Neural progenitor cell (in vitro differentiated cells): ENCODE measurements around the gene PQBP1. TPM values are rescaled to one million over a fixed set of nuclear protein-coding genes. Genes with fewer than 3 reads are reported as not detected.

Experiments used
- DNase-seq: peaks from one replicate; pipeline ENCODE4 v3.0.0-alpha.2; 2016; ENCODE audit warnings: low spot score
- H2AFZ ChIP-seq: fragments of 200-600 bp; sonication (generic); replicated peaks from 2 replicates; pipeline ENCODE4 v1.6.1; 2016; ENCODE audit warnings: antibody characterized with exemption
- H3F3A ChIP-seq: fragments of 200-600 bp; sonication (generic); 2 replicates; pipeline ENCODE4 v1.6.1; 2016; ENCODE audit warnings: antibody characterized with exemption, low read depth
- H3K27ac ChIP-seq: fragments of 200-600 bp; sonication (generic); 2 replicates; pipeline ENCODE4 v1.5.1; 2016; ENCODE audit warnings: mild to moderate bottlenecking
- H3K27me3 ChIP-seq: fragments of 200-600 bp; sonication (generic); 2 replicates; pipeline ENCODE4 v1.6.1; 2016; ENCODE audit warnings: mild to moderate bottlenecking, moderate library complexity
- H3K36me3 ChIP-seq: fragments of 200-600 bp; sonication (generic); 2 replicates; pipeline ENCODE4 v1.5.1; 2016
- H3K4me1 ChIP-seq: fragments of 200-600 bp; sonication (generic); 2 replicates; pipeline ENCODE4 v1.6.1; 2016; ENCODE audit warnings: mixed run types
- H3K4me2 ChIP-seq: fragments of 200-600 bp; sonication (generic); 2 replicates; pipeline ENCODE4 v1.6.1; 2016
- H3K4me3 ChIP-seq: fragments of 200-600 bp; sonication (generic); 2 replicates; pipeline ENCODE4 v1.5.1; 2016
- H3K79me2 ChIP-seq: fragments of 200-600 bp; sonication (generic); 2 replicates; pipeline ENCODE4 v1.6.1; 2016; ENCODE audit warnings: low read depth
- H3K9ac ChIP-seq: fragments of 200-600 bp; sonication (generic); 2 replicates; pipeline ENCODE4 v1.6.1; 2016
- H3K9me3 ChIP-seq: fragments of 200-600 bp; sonication (generic); 2 replicates; pipeline ENCODE4 v1.5.1; 2016; ENCODE audit warnings: low read depth
- H4K20me1 ChIP-seq: fragments of 200-600 bp; sonication (generic); 2 replicates; pipeline ENCODE4 v1.6.1; 2016; ENCODE audit warnings: low read depth
- H3K27ac Mint-ChIP-seq: 3 replicates; pipeline ENCODE4 v1.8.0; 2021; ENCODE audit warnings: mixed read lengths
- H3K27me3 Mint-ChIP-seq: 2 replicates; pipeline ENCODE4 v1.8.0; 2022; ENCODE audit warnings: low read depth, mild to moderate bottlenecking, inconsistent platforms, moderate library complexity, mixed read lengths; ENCODE audit not compliant: insufficient read depth
- H3K36me3 Mint-ChIP-seq: 3 replicates; pipeline ENCODE4 v1.8.0; 2021; ENCODE audit warnings: mixed read lengths
- H3K4me1 Mint-ChIP-seq: 3 replicates; pipeline ENCODE4 v1.8.0; 2021; ENCODE audit warnings: mixed read lengths
- H3K4me3 Mint-ChIP-seq: 3 replicates; pipeline ENCODE4 v1.8.0; 2021; ENCODE audit warnings: mild to moderate bottlenecking, moderate library complexity, mixed read lengths
- H3K9me3 Mint-ChIP-seq: 3 replicates; pipeline ENCODE4 v1.8.0; 2020; ENCODE audit warnings: mixed read lengths
- CTCF ChIP-seq: fragments of 200-600 bp; sonication (generic); IDR thresholded peaks from 2 replicates; pipeline ENCODE4 v1.5.1; 2017; ENCODE audit warnings: antibody characterized with exemption, mild to moderate bottlenecking
- EZH2 ChIP-seq: fragments of 200-600 bp; sonication (generic); IDR thresholded peaks from 2 replicates; pipeline ENCODE4 v1.6.1; 2017; ENCODE audit warnings: antibody characterized with exemption, mild to moderate bottlenecking, moderate library complexity
- EZH2phosphoT487 ChIP-seq: fragments of 200-600 bp; sonication (generic); IDR thresholded peaks from 2 replicates; pipeline ENCODE4 v1.6.1; 2017; ENCODE audit warnings: antibody characterized with exemption
- total RNA-seq: library from RNA; depleted of rRNA; stranded (reverse); fragments of >200 nt; gene quantifications from 2 replicates; pipeline ENCODE4 v1.2.3, GENCODE V29; 2015; ENCODE audit warnings: low replicate concordance

Gene PQBP1
- total RNA-seq, 1 donor from 2014 or later, result 26.9 TPM

GRCh38 chrX:48890296-48890925, 7.3 kb upstream of the PQBP1 start:
- Histone ChIP-seq H3K4me1 (no peaks in the 10 kb centered on the region), H3K27me3 (no peaks in the 10 kb centered on the region), H3F3A (peaks cover 19% of the 10 kb centered on the region), H2AFZ (peak overlapping the region; percentile 70), H3K9me3 (no peaks in the 10 kb centered on the region), H3K36me3 (no peaks in the 10 kb centered on the region), H3K4me2 (peak overlapping the region; percentile 78), H3K4me3 (peak overlapping the region; percentile 67), H3K27ac (no peak overlapping the region), H4K20me1 (peaks cover 7% of the 10 kb centered on the region), H3K9ac (no peak overlapping the region), H3K79me2 (peaks cover 7% of the 10 kb centered on the region)
- peak; percentile 20 for DNase-seq
- peak overlapping the region; percentile 74 for H3K4me3 Mint-ChIP-seq
- no peak overlapping the region for H3K27ac Mint-ChIP-seq
- H3K27me3 Mint-ChIP-seq, result peaks cover 4% of the 10 kb centered on the region
- H3K36me3 Mint-ChIP-seq, result peaks cover 2% of the 10 kb centered on the region
- TF ChIP-seq EZH2 (no peak), CTCF (no peak), EZH2phosphoT487 (no peak)
- H3K9me3 Mint-ChIP-seq, result peaks cover 15% of the 10 kb centered on the region
- peaks cover 6% of the 10 kb centered on the region for H3K4me1 Mint-ChIP-seq

GRCh38 chrX:48890934-48891401, 6.8 kb upstream of the PQBP1 start:
- Mint-ChIP-seq H3K36me3 (peaks cover 3% of the 10 kb centered on the region), H3K27ac (no peak overlapping the region), H3K4me3 (peak overlapping the region; percentile 74), H3K9me3 (peaks cover 15% of the 10 kb centered on the region), H3K4me1 (peaks cover 7% of the 10 kb centered on the region), H3K27me3 (peaks cover 4% of the 10 kb centered on the region)
- TF ChIP-seq EZH2phosphoT487 (no peak), EZH2 (no peak), CTCF (no peak)
- peak overlapping the region; percentile 67 for H3K4me3 ChIP-seq
- no peaks in the 10 kb centered on the region for H3K27me3 ChIP-seq
- H3K4me2 ChIP-seq, result peak overlapping the region; percentile 78
- no peak overlapping the region for H3K9ac ChIP-seq
- no peaks in the 10 kb centered on the region for H3K36me3 ChIP-seq
- peaks cover 12% of the 10 kb centered on the region for H4K20me1 ChIP-seq
- peaks cover 13% of the 10 kb centered on the region for H3K79me2 ChIP-seq
- H2AFZ ChIP-seq, result peak overlapping the region; percentile 70
- peak; percentile 61 for DNase-seq
- peaks cover 19% of the 10 kb centered on the region for H3F3A ChIP-seq
- no peaks in the 10 kb centered on the region for H3K9me3 ChIP-seq
- no peaks in the 10 kb centered on the region for H3K4me1 ChIP-seq
- H3K27ac ChIP-seq, result no peak overlapping the region

- Mint-ChIP-seq H3K4me1 (peaks cover 10% of the 10 kb centered on the region), H3K4me3 (peak overlapping the region; percentile 79), H3K27me3 (peaks cover 4% of the 10 kb centered on the region), H3K36me3 (peaks cover 3% of the 10 kb centered on the region), H3K27ac (no peak overlapping the region), H3K9me3 (peaks cover 14% of the 10 kb centered on the region)
- peak overlapping the region; percentile 78 for H3K4me2 ChIP-seq
- TF ChIP-seq CTCF (peak; percentile 48), EZH2 (no peak), EZH2phosphoT487 (no peak)
- peaks cover 20% of the 10 kb centered on the region for H3K79me2 ChIP-seq
- no peak overlapping the region for H3K27ac ChIP-seq
- H2AFZ ChIP-seq, result peak overlapping the region; percentile 70
- H3K27me3 ChIP-seq, result no peaks in the 10 kb centered on the region
- H3F3A ChIP-seq, result peaks cover 19% of the 10 kb centered on the region
- no peak overlapping the region for H3K9ac ChIP-seq
- no peaks in the 10 kb centered on the region for H3K9me3 ChIP-seq
- H3K4me1 ChIP-seq, result no peaks in the 10 kb centered on the region
- peak overlapping the region; percentile 67 for H3K4me3 ChIP-seq
- H3K36me3 ChIP-seq, result no peaks in the 10 kb centered on the region
- peaks cover 19% of the 10 kb centered on the region for H4K20me1 ChIP-seq
- DNase-seq, result peak; percentile 90
Measured at GRCh38 chrX:48891402-48892288, 6.1 kb upstream of the PQBP1 start.
